SK-N-MC (cell line): ENCODE results near the gene CYB561.

Experiments used
- DNase-seq: peaks from one replicate; pipeline ENCODE4 v3.0.0-alpha.2; 2011; ENCODE audit warnings: low read depth, low spot score
- H3K27ac ChIP-seq: fragments of 200-600 bp; sonication (generic); 2 replicates; pipeline ENCODE4 v1.5.1; 2016; ENCODE audit warnings: mixed run types
- H3K36me3 ChIP-seq: fragments of 200-600 bp; sonication (generic); 2 replicates; pipeline ENCODE4 v1.6.1; 2017; ENCODE audit warnings: antibody characterized with exemption, low read length, mixed read lengths; ENCODE audit not compliant: insufficient read depth
- H3K4me3 ChIP-seq: fragments of 200-600 bp; sonication (generic); 2 replicates; pipeline ENCODE4 v1.5.1; 2016
- H3K9ac ChIP-seq: fragments of 200-600 bp; sonication (generic); 2 replicates; pipeline ENCODE4 v1.8.0; 2017; ENCODE audit warnings: mixed run types, mixed read lengths; ENCODE audit not compliant: insufficient read length
- H3K9me3 ChIP-seq: fragments of 200-600 bp; sonication (generic); 2 replicates; pipeline ENCODE4 v1.6.1; 2017; ENCODE audit warnings: low read depth, mild to moderate bottlenecking, antibody characterized with exemption, low read length, moderate library complexity, mixed read lengths
- EZH2 ChIP-seq: fragments of 200-600 bp; sonication (generic); IDR thresholded peaks from one replicate; pipeline ENCODE4 v1.6.1; 2017; ENCODE audit warnings: antibody characterized with exemption
- FOXP2 ChIP-seq: optimal IDR thresholded peaks from 2 replicates; pipeline ENCODE3; 2011; ENCODE audit warnings: mild to moderate bottlenecking, moderate library complexity; ENCODE audit not compliant: insufficient read depth; ENCODE audit errors: extremely low read length, control extremely low read depth
- POLR2AphosphoS5 ChIP-seq: IDR thresholded peaks from 2 replicates; pipeline ENCODE4 v1.6.1; 2012; ENCODE audit warnings: mild to moderate bottlenecking, low read depth, low read length, borderline replicate concordance

The CYB561 gene

GRCh38 chr17:63490329-63490728, 44.2 kb upstream of the CYB561 start:
- no peak for DNase-seq
- no peaks in the 10 kb centered on the region for H3K36me3 ChIP-seq
- no peak overlapping the region for H3K27ac ChIP-seq
- no peaks in the 10 kb centered on the region for H3K9me3 ChIP-seq
- no peak for TF ChIP-seq EZH2
- no peak for TF ChIP-seq POLR2AphosphoS5
- TF ChIP-seq FOXP2: no peak
- H3K9ac ChIP-seq: no peak overlapping the region
- no peak overlapping the region for H3K4me3 ChIP-seq

- Histone ChIP-seq H3K36me3 (no peaks in the 10 kb centered on the region), H3K9ac (no peak overlapping the region), H3K9me3 (no peaks in the 10 kb centered on the region), H3K27ac (no peak overlapping the region), H3K4me3 (no peak overlapping the region)
- DNase-seq: no peak
- TF ChIP-seq FOXP2 (no peak), POLR2AphosphoS5 (no peak), EZH2 (no peak)
Observed at GRCh38 chr17:63489291-63489690, 43.2 kb upstream of the CYB561 start.

DNA sequence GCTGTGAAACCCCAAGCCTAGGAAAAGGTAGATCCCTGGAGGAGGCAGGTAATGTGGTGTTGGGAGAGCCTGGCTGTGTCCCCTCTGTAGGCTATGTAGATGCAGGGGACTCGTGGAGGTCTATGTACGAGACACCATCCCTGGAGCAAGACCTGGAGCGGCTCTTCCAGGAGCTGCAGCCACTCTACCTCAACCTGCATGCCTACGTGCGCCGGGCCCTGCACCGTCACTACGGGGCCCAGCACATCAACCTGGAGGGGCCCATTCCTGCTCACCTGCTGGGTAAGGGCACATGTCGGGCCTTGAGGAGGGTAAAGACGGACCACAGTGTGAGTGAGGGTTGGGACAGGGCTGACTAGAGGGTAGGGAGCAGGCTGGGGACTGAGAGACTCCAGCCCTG, 42.7 kb upstream of the CYB561 start:
- DNase-seq: no peak
- no peak overlapping the region for H3K9ac ChIP-seq
- no peaks in the 10 kb centered on the region for H3K36me3 ChIP-seq
- no peak overlapping the region for H3K4me3 ChIP-seq
- TF ChIP-seq POLR2AphosphoS5 (no peak), FOXP2 (no peak), EZH2 (no peak)
- H3K27ac ChIP-seq: no peak overlapping the region
- H3K9me3 ChIP-seq: no peaks in the 10 kb centered on the region

DNA sequence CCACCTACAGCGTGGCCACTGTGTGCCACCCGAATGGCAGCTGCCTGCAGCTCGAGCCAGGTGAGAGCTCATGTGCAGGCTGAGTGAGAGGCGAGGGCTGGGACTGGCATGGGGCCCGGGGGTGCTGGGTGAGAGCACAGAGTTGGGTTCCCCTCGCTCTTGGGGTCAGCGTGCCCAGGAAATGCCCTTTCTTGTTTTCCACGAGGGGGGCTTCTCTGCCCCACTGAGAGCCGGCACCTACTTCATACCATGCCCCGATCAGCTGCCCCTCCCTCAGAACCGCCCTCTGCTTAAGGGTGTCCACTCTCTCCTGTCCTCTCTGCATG, 40.9 kb upstream of the CYB561 start:
- no peak for DNase-seq
- no peak for TF ChIP-seq EZH2
- TF ChIP-seq FOXP2: no peak
- TF ChIP-seq POLR2AphosphoS5: no peak

GRCh38 chr17:63486317-63487013, 40.4 kb upstream of the CYB561 start:
- Histone ChIP-seq H3K36me3 (no peaks in the 10 kb centered on the region), H3K9me3 (no peaks in the 10 kb centered on the region), H3K9ac (no peak overlapping the region), H3K4me3 (no peak overlapping the region), H3K27ac (no peak overlapping the region)
- TF ChIP-seq FOXP2 (no peak), EZH2 (no peak), POLR2AphosphoS5 (no peak)
- DNase-seq: no peak

More for the DNA sequence above, 40.9 kb upstream of the CYB561 start:
- Histone ChIP-seq H3K9ac (no peak overlapping the region), H3K36me3 (no peaks in the 10 kb centered on the region), H3K4me3 (no peak overlapping the region), H3K27ac (no peak overlapping the region), H3K9me3 (no peaks in the 10 kb centered on the region)

- no peaks in the 10 kb centered on the region for H3K36me3 ChIP-seq
- no peak overlapping the region for H3K9ac ChIP-seq
- TF ChIP-seq POLR2AphosphoS5 (no peak), EZH2 (no peak), FOXP2 (no peak)
- no peak overlapping the region for H3K4me3 ChIP-seq
- H3K9me3 ChIP-seq: no peaks in the 10 kb centered on the region
- no peak overlapping the region for H3K27ac ChIP-seq
- DNase-seq: no peak
Observed at GRCh38 chr17:63483655-63484575, 37.8 kb upstream of the CYB561 start.

GRCh38 chr17:63483038-63483437, 36.9 kb upstream of the CYB561 start:
- DNase-seq: no peak

DNA sequence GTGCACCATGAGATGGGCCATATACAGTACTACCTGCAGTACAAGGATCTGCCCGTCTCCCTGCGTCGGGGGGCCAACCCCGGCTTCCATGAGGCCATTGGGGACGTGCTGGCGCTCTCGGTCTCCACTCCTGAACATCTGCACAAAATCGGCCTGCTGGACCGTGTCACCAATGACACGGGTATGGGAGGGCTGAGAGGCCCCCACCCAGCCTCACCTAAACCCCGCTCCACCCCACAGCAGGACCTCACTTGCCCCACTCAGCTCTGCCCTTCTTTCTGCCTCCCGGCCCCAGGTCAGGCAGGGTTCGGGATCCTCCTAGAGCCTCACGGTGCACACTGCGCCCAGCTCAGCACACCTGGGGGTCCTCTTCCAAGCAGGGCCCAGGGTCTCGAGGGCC, 36.4 kb upstream of the CYB561 start:
- no peak for DNase-seq
- no peaks in the 10 kb centered on the region for H3K36me3 ChIP-seq
- no peak overlapping the region for H3K4me3 ChIP-seq
- no peak for TF ChIP-seq FOXP2
- TF ChIP-seq EZH2: no peak
- TF ChIP-seq POLR2AphosphoS5: no peak
- H3K9ac ChIP-seq: no peak overlapping the region
- no peak overlapping the region for H3K27ac ChIP-seq
- no peaks in the 10 kb centered on the region for H3K9me3 ChIP-seq

More at GRCh38 chr17:63483038-63483437, 36.9 kb upstream of the CYB561 start:
- Histone ChIP-seq H3K27ac (no peak overlapping the region), H3K9ac (no peak overlapping the region), H3K4me3 (no peak overlapping the region), H3K9me3 (no peaks in the 10 kb centered on the region), H3K36me3 (no peaks in the 10 kb centered on the region)
- TF ChIP-seq POLR2AphosphoS5 (no peak), FOXP2 (no peak), EZH2 (no peak)
